HG02763 (cell line): ENCODE measurements around the gene EVC2.
"Not testable (repeated sequence)": the region's sequence is repeated elsewhere in the genome, so short reads cannot be mapped to it uniquely, and the experiment has no call there.

Experiments used
- ATAC-seq: cut with Tn5 transposase; IDR thresholded peaks from one replicate; pipeline ENCODE4 v1.9.1; 2021; ENCODE audit warnings: mild to moderate bottlenecking, moderate library complexity; ENCODE audit not compliant: unreplicated experiment

EVC2 gene

GRCh38 chr4:5632066-5632440 is 76.3 kb downstream of the EVC2 start:
- no peak for ATAC-seq

GRCh38 chr4:5631352-5632065 is 76.8 kb downstream of the EVC2 start:
- no peak for ATAC-seq

- ATAC-seq, result no peak
Observed at GRCh38 chr4:5630762-5631161, 77.6 kb downstream of the EVC2 start.

- no peak for ATAC-seq
Observed at GRCh38 chr4:5629542-5629941, 78.8 kb downstream of the EVC2 start.

GRCh38 chr4:5626913-5627312 is 81.4 kb downstream of the EVC2 start:
- ATAC-seq, result no peak

- ATAC-seq, result no peak
Observed at GRCh38 chr4:5622596-5622995, 85.8 kb downstream of the EVC2 start.

GRCh38 chr4:5619913-5620625 is 88.3 kb downstream of the EVC2 start:
- no peak for ATAC-seq

GRCh38 chr4:5618051-5618960 is 90.1 kb downstream of the EVC2 start:
- ATAC-seq, result no peak

GRCh38 chr4:5616331-5616950 is 91.9 kb downstream of the EVC2 start:
- no peak for ATAC-seq

- no peak for ATAC-seq
Observed at GRCh38 chr4:5615496-5616075, 92.8 kb downstream of the EVC2 start.

GRCh38 chr4:5611750-5612149 is 96.6 kb downstream of the EVC2 start:
- no peak for ATAC-seq

GRCh38 chr4:5609306-5610007 is 98.9 kb downstream of the EVC2 start:
- no peak for ATAC-seq

GRCh38 chr4:5593828-5594227 is 114.5 kb downstream of the EVC2 start:
- ATAC-seq, result not testable (repeated sequence)

- ATAC-seq, result no peak
Observed at GRCh38 chr4:5592272-5592671, 116.1 kb downstream of the EVC2 start.

- no peak for ATAC-seq
Observed at GRCh38 chr4:5589495-5589894, 118.9 kb downstream of the EVC2 start.

- no peak for ATAC-seq
Observed at GRCh38 chr4:5588046-5588445, 120.3 kb downstream of the EVC2 start.

- ATAC-seq, result no peak
Observed at GRCh38 chr4:5575941-5576340, 132.4 kb downstream of the EVC2 start.

GRCh38 chr4:5574386-5574785 is 134.0 kb downstream of the EVC2 start:
- no peak for ATAC-seq

GRCh38 chr4:5573965-5574364 is 134.4 kb downstream of the EVC2 start:
- no peak for ATAC-seq

GRCh38 chr4:5572751-5573150 is 135.6 kb downstream of the EVC2 start:
- no peak for ATAC-seq
